GM12873 (cell line): ENCODE measurements around the gene OLFML2A.

Experiments
- CTCF ChIP-seq: IDR thresholded peaks from 2 replicates; pipeline ENCODE4 v1.5.1; 2012; ENCODE audit warnings: low read depth, mild to moderate bottlenecking, moderate library complexity, low read length, control low read depth; ENCODE audit not compliant: insufficient read depth; ENCODE audit errors: missing control alignments

The OLFML2A gene

GRCh38 chr9:124755061-124755460, 21.9 kb upstream of the OLFML2A start:
- no peak for TF ChIP-seq CTCF

GRCh38 chr9:124756011-124756410, 20.9 kb upstream of the OLFML2A start:
- no peak for TF ChIP-seq CTCF

- TF ChIP-seq CTCF: no peak
Observed at GRCh38 chr9:124757616-124758015, 19.3 kb upstream of the OLFML2A start.

GRCh38 chr9:124758061-124758460, 18.9 kb upstream of the OLFML2A start:
- TF ChIP-seq CTCF: no peak

- TF ChIP-seq CTCF: no peak
Observed at GRCh38 chr9:124758691-124759090, 18.2 kb upstream of the OLFML2A start.

- TF ChIP-seq CTCF: no peak
Observed at GRCh38 chr9:124759327-124759726, 17.6 kb upstream of the OLFML2A start.

- no peak for TF ChIP-seq CTCF
Observed at GRCh38 chr9:124760719-124761118, 16.2 kb upstream of the OLFML2A start.
